GM21786 (cell line): ENCODE data around the gene KCNIP2.
A peak's percentile ranks its signal among the peaks of the same experiment; 100 is the strongest.

Experiments
- ATAC-seq: cut with Tn5 transposase; IDR thresholded peaks from one replicate; pipeline ENCODE4 v1.9.1; 2021; ENCODE audit not compliant: unreplicated experiment

The KCNIP2 gene

GRCh38 chr10:101843032-101844021 is at the start of gene KCNIP2:
Gene KCNIP2, minus strand, starts transcription at chr10:101843800. Its CDS starts 232 bp downstream, at chr10:101843568.
- no peak for ATAC-seq

GRCh38 chr10:101892782-101893391 is 49.3 kb upstream of the KCNIP2 start:
- no peak for ATAC-seq

GRCh38 chr10:101889256-101890210 is 45.9 kb upstream of the KCNIP2 start:
- no peak for ATAC-seq

GRCh38 chr10:101888251-101888949 is 44.8 kb upstream of the KCNIP2 start:
- ATAC-seq: no peak

GRCh38 chr10:101887775-101888174 is 44.2 kb upstream of the KCNIP2 start:
- no peak for ATAC-seq

GRCh38 chr10:101886521-101887312 is 43.1 kb upstream of the KCNIP2 start:
- ATAC-seq: no peak

- ATAC-seq: no peak
Measured at GRCh38 chr10:101881036-101881774, 37.6 kb upstream of the KCNIP2 start.

- no peak for ATAC-seq
Measured at GRCh38 chr10:101880232-101880573, 36.6 kb upstream of the KCNIP2 start.

GRCh38 chr10:101879456-101880231 is 36.0 kb upstream of the KCNIP2 start:
- ATAC-seq: no peak

- no peak for ATAC-seq
Measured at GRCh38 chr10:101878869-101879268, 35.3 kb upstream of the KCNIP2 start.

GRCh38 chr10:101875068-101875688 is 31.6 kb upstream of the KCNIP2 start:
- no peak for ATAC-seq

GRCh38 chr10:101874252-101874651 is 30.7 kb upstream of the KCNIP2 start:
- ATAC-seq: no peak

GRCh38 chr10:101867931-101868330 is 24.3 kb upstream of the KCNIP2 start:
- ATAC-seq: no peak

GRCh38 chr10:101859530-101859929 is 15.9 kb upstream of the KCNIP2 start:
- no peak for ATAC-seq

- peak; percentile 64 for ATAC-seq
Measured at GRCh38 chr10:101858723-101859500, 15.3 kb upstream of the KCNIP2 start.

GRCh38 chr10:101857802-101858476 is 14.3 kb upstream of the KCNIP2 start:
- no peak for ATAC-seq
